Nephron progenitor cell (in vitro differentiated cells): ENCODE data around the gene VPS13C.

ENCODE experiments used
- DNase-seq: peaks from one replicate; pipeline ENCODE4 v3.0.0; 2021
- H3K27ac Mint-ChIP-seq: 2 replicates; pipeline ENCODE4 v1.8.0; 2021; ENCODE audit warnings: mild to moderate bottlenecking, moderate library complexity, mixed read lengths
- H3K27me3 Mint-ChIP-seq: 2 replicates; pipeline ENCODE4 v1.8.0; 2021; ENCODE audit warnings: mild to moderate bottlenecking, low read depth, mixed read lengths; ENCODE audit not compliant: poor library complexity
- H3K36me3 Mint-ChIP-seq: 2 replicates; pipeline ENCODE4 v1.8.0; 2021; ENCODE audit warnings: low read depth, mixed read lengths
- H3K4me1 Mint-ChIP-seq: 2 replicates; pipeline ENCODE4 v1.8.0; 2021; ENCODE audit warnings: mixed read lengths
- H3K4me3 Mint-ChIP-seq: 2 replicates; pipeline ENCODE4 v1.8.0; 2021; ENCODE audit warnings: mild to moderate bottlenecking, moderate library complexity, mixed read lengths
- H3K9me3 Mint-ChIP-seq: 2 replicates; pipeline ENCODE4 v1.8.0; 2021; ENCODE audit warnings: mild to moderate bottlenecking, moderate library complexity, mixed read lengths
- TF ChIP-seq, protein P1 (sequence below): fragments of 200-600 bp; sonication (generic); IDR thresholded peaks from 2 replicates; pipeline ENCODE4 v1.5.0; 2021; ENCODE audit warnings: antibody characterized with exemption

The VPS13C gene

DNA sequence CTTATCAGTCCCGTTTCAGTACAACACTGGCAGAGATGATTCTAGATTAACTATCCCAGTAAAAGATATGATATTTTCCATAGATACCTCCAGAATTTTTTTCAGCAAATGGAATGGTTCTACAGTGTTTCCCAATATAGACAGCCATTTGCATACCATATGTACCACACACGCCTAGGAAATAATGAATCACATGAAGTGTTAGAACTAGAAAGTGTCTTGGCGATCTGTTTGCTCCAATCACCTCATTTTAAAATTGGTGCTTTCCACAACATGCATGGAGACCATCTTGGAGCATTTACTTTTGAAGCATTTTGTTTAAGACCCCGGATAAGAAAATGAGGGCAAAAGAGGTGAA is 8.5 kb upstream of the VPS13C start:
- H3K36me3 Mint-ChIP-seq, result no peaks in the 10 kb centered on the region
- peaks cover 3% of the 10 kb centered on the region for H3K9me3 Mint-ChIP-seq
- no peak for DNase-seq
- TF ChIP-seq, protein P1, sequence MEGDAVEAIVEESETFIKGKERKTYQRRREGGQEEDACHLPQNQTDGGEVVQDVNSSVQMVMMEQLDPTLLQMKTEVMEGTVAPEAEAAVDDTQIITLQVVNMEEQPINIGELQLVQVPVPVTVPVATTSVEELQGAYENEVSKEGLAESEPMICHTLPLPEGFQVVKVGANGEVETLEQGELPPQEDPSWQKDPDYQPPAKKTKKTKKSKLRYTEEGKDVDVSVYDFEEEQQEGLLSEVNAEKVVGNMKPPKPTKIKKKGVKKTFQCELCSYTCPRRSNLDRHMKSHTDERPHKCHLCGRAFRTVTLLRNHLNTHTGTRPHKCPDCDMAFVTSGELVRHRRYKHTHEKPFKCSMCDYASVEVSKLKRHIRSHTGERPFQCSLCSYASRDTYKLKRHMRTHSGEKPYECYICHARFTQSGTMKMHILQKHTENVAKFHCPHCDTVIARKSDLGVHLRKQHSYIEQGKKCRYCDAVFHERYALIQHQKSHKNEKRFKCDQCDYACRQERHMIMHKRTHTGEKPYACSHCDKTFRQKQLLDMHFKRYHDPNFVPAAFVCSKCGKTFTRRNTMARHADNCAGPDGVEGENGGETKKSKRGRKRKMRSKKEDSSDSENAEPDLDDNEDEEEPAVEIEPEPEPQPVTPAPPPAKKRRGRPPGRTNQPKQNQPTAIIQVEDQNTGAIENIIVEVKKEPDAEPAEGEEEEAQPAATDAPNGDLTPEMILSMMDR, result no peak
- H3K27me3 Mint-ChIP-seq, result peaks cover 81% of the 10 kb centered on the region
- peak overlapping the region; percentile 69 for H3K4me3 Mint-ChIP-seq
- H3K4me1 Mint-ChIP-seq, result peaks cover 13% of the 10 kb centered on the region
- H3K27ac Mint-ChIP-seq, result no peak overlapping the region

DNA sequence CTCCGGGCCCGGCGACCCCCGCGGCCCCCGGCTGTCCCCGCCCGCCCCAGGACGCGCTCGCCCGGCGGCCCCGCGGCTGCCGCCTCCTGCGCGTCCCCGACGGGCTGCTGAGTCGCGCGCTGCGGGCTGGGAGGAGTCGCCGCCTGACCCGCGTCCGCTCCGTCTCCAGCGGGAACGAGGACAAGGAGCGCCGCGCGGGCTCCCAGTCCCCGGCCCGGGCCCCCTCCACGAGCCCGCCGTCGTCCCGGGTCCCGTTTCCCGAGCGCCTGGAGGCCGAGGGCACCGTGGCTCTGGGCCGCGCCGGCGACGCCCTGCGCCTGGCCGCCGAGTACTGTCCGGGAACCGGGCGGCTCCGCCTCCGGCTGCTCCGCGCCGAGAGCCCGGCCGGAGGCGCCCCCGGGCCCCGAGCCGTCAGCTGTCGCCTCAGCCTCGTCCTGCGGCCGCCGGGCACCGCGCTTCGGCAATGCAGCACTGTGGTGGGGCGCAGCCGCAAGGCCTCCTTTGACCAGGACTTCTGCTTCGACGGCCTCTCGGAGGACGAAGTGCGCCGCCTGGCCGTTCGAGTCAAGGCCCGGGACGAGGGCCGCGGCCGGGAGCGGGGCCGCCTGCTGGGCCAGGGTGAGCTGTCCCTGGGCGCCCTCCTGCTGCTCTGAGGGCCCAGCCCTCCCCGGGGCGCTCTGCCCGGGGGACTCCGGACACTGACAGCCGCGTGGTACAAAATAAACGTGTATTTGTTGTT is 8.0 kb upstream of the VPS13C start:
- peak overlapping the region; percentile 69 for H3K4me3 Mint-ChIP-seq
- peak; percentile 66 for DNase-seq
- H3K36me3 Mint-ChIP-seq, result no peaks in the 10 kb centered on the region
- H3K4me1 Mint-ChIP-seq, result peaks cover 13% of the 10 kb centered on the region
- H3K27me3 Mint-ChIP-seq, result peaks cover 82% of the 10 kb centered on the region
- peaks cover 3% of the 10 kb centered on the region for H3K9me3 Mint-ChIP-seq
- no peak overlapping the region for H3K27ac Mint-ChIP-seq
- TF ChIP-seq, protein P1, result no peak

DNA sequence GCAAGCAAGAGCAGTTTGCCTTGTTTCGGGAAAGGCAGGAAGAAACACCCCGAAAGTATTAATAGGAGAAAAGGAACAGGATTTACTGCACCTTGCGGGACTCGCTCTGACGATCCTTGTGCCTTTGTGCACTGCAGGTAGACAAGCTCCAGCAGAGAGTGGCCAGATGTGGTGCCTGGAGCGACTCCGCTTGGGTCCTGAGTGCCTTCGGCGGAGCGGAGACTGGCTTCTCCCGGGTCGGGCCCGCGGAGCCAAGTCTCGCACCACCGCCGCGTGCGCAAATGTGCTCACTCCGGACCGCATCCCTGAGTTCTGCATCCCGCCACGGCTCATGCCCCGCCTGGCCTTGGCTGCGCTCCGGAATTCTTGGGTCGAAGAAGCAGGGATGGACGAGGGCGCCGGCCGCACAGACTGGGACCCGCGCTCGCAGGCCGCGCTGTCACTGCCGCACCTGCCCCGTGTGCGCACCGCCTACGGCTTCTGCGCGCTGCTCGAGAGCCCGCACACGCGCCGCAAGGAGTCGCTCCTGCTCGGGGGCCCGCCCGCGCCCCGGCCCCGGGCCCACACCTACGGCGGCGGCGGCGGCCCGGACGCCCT is 7.3 kb upstream of the VPS13C start:
- peak; percentile 44 for DNase-seq
- Mint-ChIP-seq H3K27me3 (peaks cover 89% of the 10 kb centered on the region), H3K27ac (no peak overlapping the region), H3K36me3 (no peaks in the 10 kb centered on the region), H3K9me3 (peaks cover 3% of the 10 kb centered on the region), H3K4me3 (peak overlapping the region; percentile 85), H3K4me1 (peaks cover 13% of the 10 kb centered on the region)
- TF ChIP-seq, protein P1, result no peak

DNA sequence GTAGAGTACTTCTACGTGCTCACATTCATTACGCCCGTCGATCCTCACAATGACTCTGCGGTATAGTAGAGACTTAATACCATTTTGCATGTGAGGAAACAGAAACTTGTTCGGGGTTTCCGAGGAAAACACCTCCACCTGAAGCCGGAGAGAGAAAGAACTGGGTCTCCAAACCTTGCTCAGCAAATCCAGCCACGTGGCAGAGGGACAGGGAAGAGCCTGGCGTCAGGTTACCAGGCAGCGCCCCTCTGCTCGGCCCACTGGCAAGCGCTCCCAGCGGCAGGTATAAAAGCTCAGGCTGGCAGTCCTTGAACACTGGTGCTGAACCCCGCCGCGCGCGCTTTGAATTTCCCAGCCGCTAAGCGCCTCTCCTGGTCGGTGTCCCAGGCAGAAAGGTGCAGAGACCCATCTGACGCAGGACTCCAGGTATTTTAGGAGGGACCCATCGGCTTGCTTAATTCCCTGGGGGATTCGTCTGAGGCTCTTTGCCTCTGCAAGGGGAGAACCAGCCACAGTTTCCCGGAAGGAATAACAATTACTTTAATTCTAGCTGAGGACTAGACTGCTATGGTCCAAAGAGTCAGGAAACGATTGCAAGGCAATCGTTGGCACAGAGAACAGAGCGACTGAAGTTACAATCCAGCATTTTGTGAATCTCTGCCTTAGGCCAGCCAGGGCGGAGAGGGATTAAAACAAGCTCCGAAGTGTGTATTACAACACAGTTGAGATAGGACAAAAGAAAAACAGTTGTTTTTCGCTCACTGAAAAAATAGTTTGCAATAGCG is 6.6 kb upstream of the VPS13C start, which contains the start of gene C2CD4A:
C2CD4A (plus strand) TSS at position 315 of the 785 bp plus-strand sequence. CDS start 637 bp downstream, outside the sequence.
- TF ChIP-seq, protein P1, result no peak
- peaks cover 91% of the 10 kb centered on the region for H3K27me3 Mint-ChIP-seq
- H3K27ac Mint-ChIP-seq, result no peak within 1 kb of the TSS
- peaks cover 13% of the 10 kb centered on the region for H3K4me1 Mint-ChIP-seq
- DNase-seq, result peak; percentile 77
- H3K36me3 Mint-ChIP-seq, result no peaks in the 10 kb centered on the region
- H3K9me3 Mint-ChIP-seq, result peaks cover 3% of the 10 kb centered on the region
- peak within 1 kb of the TSS; percentile 85 for H3K4me3 Mint-ChIP-seq

DNA sequence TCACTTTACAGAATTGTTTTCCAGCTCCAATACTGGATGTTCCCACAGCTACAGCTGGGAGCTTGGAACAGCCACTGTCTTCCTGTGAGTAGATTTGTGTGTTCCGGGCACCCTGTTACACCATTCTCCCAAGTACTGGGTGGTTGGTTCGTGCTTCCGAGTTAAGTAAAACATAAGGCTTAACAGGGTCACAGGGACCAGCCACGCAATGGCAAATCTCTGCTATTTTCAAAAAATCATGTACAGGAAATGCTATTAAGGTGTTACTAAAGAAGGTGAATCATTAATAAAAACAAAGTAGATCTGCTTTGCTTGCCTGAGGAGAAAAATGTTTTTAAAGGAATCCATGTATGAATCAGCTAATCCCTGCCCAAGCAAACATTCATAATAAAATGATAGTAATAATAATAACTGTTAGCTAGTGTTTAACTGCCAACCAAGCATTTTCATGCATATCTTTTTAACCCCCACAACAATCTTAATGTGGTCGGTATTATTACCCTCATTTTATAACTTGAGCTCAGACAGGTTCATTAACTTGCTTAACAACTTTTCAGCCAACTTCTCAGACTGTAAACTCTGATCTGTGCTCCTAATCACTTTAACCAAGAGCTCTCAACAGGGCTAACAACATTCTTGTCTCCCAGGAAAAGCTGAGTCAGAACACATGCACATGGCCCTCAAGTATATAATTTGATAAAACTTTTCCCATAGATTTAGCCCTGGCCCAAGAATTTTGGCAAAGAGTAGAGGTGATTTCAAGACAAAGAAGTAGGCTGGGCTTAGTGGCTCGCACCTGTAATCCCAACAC is 3.8 kb upstream of the VPS13C start:
- no peak overlapping the region for H3K4me3 Mint-ChIP-seq
- H3K9me3 Mint-ChIP-seq, result peaks cover 3% of the 10 kb centered on the region
- TF ChIP-seq, protein P1, result no peak
- peaks cover 30% of the 10 kb centered on the region for H3K4me1 Mint-ChIP-seq
- peaks cover 81% of the 10 kb centered on the region for H3K27me3 Mint-ChIP-seq
- no peaks in the 10 kb centered on the region for H3K36me3 Mint-ChIP-seq
- no peak for DNase-seq
- H3K27ac Mint-ChIP-seq, result no peak overlapping the region
